Measurements from ENCODE around the gene GNA14. TPM values are rescaled to one million over a fixed set of nuclear protein-coding genes. Genes with fewer than 3 reads are reported as not detected.

Gene GNA14
- total RNA-seq, 5 donors from 2014 or later (not counting 1 experiment from before 2014, with no cell fraction given): not detected

DNA sequence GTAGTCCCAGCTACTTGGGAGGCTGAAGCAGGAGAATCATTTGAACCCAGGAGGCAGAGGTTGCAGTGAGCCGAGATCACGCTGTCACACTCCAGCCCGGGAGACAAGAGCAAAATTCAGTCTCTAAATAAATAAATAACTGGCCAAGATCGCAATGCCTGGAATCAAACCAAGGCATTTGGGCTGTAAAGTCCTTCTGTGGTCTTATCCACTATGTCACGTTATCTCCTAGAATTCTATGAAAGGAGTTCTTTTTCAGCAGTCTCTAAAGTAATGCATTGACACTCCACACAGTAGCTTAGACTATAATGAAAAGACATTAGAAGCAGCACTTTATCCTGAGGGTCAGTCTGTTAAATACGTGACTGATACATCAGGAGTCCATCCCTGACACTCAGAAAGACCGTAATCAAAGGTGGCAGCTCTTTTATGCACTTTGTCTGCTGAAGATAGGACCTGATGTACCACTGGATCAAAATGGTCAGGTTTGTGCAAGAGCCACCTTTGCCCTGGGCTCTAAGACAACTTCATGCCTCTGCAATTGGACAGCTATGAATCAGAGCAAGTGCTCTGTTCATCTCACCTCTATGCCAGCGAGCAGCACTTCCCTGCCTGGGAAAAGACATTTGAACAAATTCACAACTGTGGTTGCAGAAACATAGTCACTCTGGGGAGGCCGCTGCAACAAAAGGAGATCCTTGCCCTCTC lies 31.7 kb upstream of the GNA14 start:
- CTCF ChIA-PET: no interaction called here
- DNase-seq (no peak), ATAC-seq (replicated peaks in 1 of 4) (no peak)
- H3K4me3 ChIP-seq (ENCODE audit: control insufficient read depth in 1 of 2, extremely low read depth in 1 of 2, low read length in 1 of 2): no peak overlapping the region
- H3K27me3 Mint-ChIP-seq: no peaks in the 10 kb centered on the region
- no peak overlapping the region for H3K27ac ChIP-seq (ENCODE audit: low read length)
- H3K27me3 ChIP-seq (replicated peaks in 1 of 2; ENCODE audit: control insufficient read depth in 2 of 2, extremely low read depth in 1 of 2, insufficient read depth in 2 of 2, low read length in 1 of 2): no peaks in the 10 kb centered on the region
- no peak overlapping the region for H3K27ac Mint-ChIP-seq
- H3K9me3 ChIP-seq: no peaks in the 10 kb centered on the region
- POLR2A ChIA-PET: no interaction called here
- H3K4me1 Mint-ChIP-seq: no peaks in the 10 kb centered on the region
- no peaks in the 10 kb centered on the region for H3K9me3 Mint-ChIP-seq
- H3K4me1 ChIP-seq (ENCODE audit: control insufficient read depth in 1 of 2, extremely low read depth in 1 of 2, insufficient read depth in 2 of 2, low read length in 2 of 2): no peaks in the 10 kb centered on the region
- no peaks in the 10 kb centered on the region for H3K36me3 ChIP-seq (ENCODE audit: control insufficient read depth in 2 of 2, extremely low read depth in 1 of 2, insufficient read depth in 1 of 2, low read length in 1 of 2)
- H3K4me3 Mint-ChIP-seq: no peak overlapping the region
- no peaks in the 10 kb centered on the region for H3K36me3 Mint-ChIP-seq
- WGBS (ENCODE audit: insufficient coverage): 88% methylated on average over 8 of the region's 9 CpGs

DNA sequence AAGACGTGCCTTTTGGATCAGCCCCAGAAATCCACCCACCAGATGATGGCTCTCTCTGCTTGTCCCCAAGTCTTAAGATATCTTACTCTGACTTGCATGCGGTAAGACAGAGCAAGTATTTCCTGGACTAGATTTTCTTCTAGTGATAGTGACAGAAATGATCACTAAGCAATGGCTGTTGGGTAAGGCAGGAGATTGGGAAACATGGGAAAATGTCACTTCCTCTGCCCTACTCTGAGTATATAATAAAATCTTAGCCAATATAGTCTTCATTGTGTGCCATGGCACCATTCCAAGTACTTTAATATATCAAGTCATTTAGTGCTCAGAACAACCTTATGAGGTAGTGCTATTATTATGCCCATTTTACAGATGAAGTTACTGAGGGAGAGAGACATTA lies 31.0 kb upstream of the GNA14 start:
- WGBS (ENCODE audit: insufficient coverage): no CpG with 5 or more reads among the region's 2 CpGs
- H3K9me3 Mint-ChIP-seq: no peaks in the 10 kb centered on the region
- no peak overlapping the region for H3K27ac ChIP-seq (ENCODE audit: low read length)
- DNase-seq (no peak), ATAC-seq (replicated peaks in 1 of 4) (no peak)
- no peaks in the 10 kb centered on the region for H3K36me3 ChIP-seq (ENCODE audit: control insufficient read depth in 2 of 2, extremely low read depth in 1 of 2, insufficient read depth in 1 of 2, low read length in 1 of 2)
- POLR2A ChIA-PET: no interaction called here
- no peaks in the 10 kb centered on the region for H3K27me3 ChIP-seq (replicated peaks in 1 of 2; ENCODE audit: control insufficient read depth in 2 of 2, extremely low read depth in 1 of 2, insufficient read depth in 2 of 2, low read length in 1 of 2)
- H3K27ac Mint-ChIP-seq: no peak overlapping the region
- H3K4me3 Mint-ChIP-seq: no peak overlapping the region
- no peaks in the 10 kb centered on the region for H3K36me3 Mint-ChIP-seq
- no peaks in the 10 kb centered on the region for H3K27me3 Mint-ChIP-seq
- no peaks in the 10 kb centered on the region for H3K4me1 Mint-ChIP-seq
- H3K4me3 ChIP-seq (ENCODE audit: control insufficient read depth in 1 of 2, extremely low read depth in 1 of 2, low read length in 1 of 2): no peak overlapping the region
- no peaks in the 10 kb centered on the region for H3K9me3 ChIP-seq
- CTCF ChIA-PET: no interaction called here
- no peaks in the 10 kb centered on the region for H3K4me1 ChIP-seq (ENCODE audit: control insufficient read depth in 1 of 2, extremely low read depth in 1 of 2, insufficient read depth in 2 of 2, low read length in 2 of 2)

DNA sequence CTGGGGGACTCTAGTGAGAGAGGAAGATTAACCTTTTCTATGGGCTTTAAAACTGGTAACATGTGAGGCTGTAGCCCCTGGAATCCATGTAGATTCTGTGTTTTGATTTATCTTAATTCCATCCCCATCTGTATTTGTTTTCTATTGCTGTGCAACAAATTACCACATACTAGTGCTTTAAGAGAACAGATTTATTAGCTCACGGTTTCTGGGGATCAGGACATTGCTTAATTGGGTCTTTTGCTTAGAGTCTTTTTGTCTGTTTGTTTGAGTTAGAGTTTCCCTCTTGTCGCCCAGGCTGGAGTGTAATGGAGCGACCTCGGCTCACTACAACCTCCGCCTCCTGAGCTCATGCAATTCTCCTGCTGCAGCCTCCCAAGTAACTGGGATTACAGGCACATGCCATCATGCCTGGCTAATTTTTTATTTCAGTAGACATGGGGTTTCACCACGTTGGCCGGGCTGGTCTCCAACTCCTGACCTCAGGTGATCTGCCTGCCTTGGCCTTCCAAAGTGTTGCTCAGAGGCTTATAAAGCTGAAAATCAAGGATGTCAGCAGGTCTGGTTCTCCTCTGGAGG lies 29.9 kb upstream of the GNA14 start:
- CTCF ChIA-PET: no interaction called here
- WGBS (ENCODE audit: insufficient coverage): 84% methylated on average over 3 of the region's 7 CpGs
- H3K4me3 ChIP-seq (ENCODE audit: control insufficient read depth in 1 of 2, extremely low read depth in 1 of 2, low read length in 1 of 2): no peak overlapping the region
- H3K27ac Mint-ChIP-seq: no peak overlapping the region
- H3K4me1 ChIP-seq (ENCODE audit: control insufficient read depth in 1 of 2, extremely low read depth in 1 of 2, insufficient read depth in 2 of 2, low read length in 2 of 2): no peaks in the 10 kb centered on the region
- H3K36me3 ChIP-seq (ENCODE audit: control insufficient read depth in 2 of 2, extremely low read depth in 1 of 2, insufficient read depth in 1 of 2, low read length in 1 of 2): no peaks in the 10 kb centered on the region
- no peak overlapping the region for H3K27ac ChIP-seq (ENCODE audit: low read length)
- no peaks in the 10 kb centered on the region for H3K9me3 ChIP-seq
- H3K9me3 Mint-ChIP-seq: no peaks in the 10 kb centered on the region
- POLR2A ChIA-PET: no interaction called here
- H3K27me3 Mint-ChIP-seq: no peaks in the 10 kb centered on the region
- DNase-seq (no peak), ATAC-seq (replicated peaks in 1 of 4) (no peak)
- H3K4me3 Mint-ChIP-seq: no peak overlapping the region
- no peaks in the 10 kb centered on the region for H3K27me3 ChIP-seq (replicated peaks in 1 of 2; ENCODE audit: control insufficient read depth in 2 of 2, extremely low read depth in 1 of 2, insufficient read depth in 2 of 2, low read length in 1 of 2)
- no peaks in the 10 kb centered on the region for H3K36me3 Mint-ChIP-seq
- no peaks in the 10 kb centered on the region for H3K4me1 Mint-ChIP-seq

DNA sequence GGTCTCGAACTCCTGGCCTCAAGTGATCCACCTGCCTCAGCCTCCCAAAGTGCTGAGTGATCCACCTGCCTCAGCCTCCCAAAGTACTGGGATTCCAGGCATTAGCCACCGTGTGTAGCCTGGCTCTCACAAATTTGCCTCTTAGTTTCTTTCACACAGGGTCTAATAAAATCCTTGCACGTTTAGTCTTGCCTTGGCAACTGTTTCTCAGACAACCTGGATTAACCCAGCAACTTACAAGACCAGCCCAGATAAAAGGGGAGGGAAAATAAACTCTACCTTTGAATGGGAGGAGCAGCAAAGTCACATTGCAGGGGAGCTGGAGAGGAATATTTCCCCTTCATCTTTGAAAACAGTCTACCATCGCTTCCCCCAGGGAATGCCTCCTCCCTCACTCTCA lies 29.3 kb upstream of the GNA14 start:
- WGBS (ENCODE audit: insufficient coverage): 83% methylated on average over 1 of the region's 4 CpGs
- Mint-ChIP-seq H3K4me3 (no peak overlapping the region), H3K27ac (no peak overlapping the region), H3K27me3 (no peaks in the 10 kb centered on the region), H3K36me3 (no peaks in the 10 kb centered on the region), H3K9me3 (no peaks in the 10 kb centered on the region), H3K4me1 (no peaks in the 10 kb centered on the region)
- ChIA-PET POLR2A (no interaction called here), CTCF (no interaction called here)
- no peaks in the 10 kb centered on the region for H3K9me3 ChIP-seq
- no peaks in the 10 kb centered on the region for H3K27me3 ChIP-seq (replicated peaks in 1 of 2; ENCODE audit: control insufficient read depth in 2 of 2, extremely low read depth in 1 of 2, insufficient read depth in 2 of 2, low read length in 1 of 2)
- no peak overlapping the region for H3K27ac ChIP-seq (ENCODE audit: low read length)
- ATAC-seq (replicated peaks in 1 of 4): no peak
- DNase-seq: no peak
- no peaks in the 10 kb centered on the region for H3K36me3 ChIP-seq (ENCODE audit: control insufficient read depth in 2 of 2, extremely low read depth in 1 of 2, insufficient read depth in 1 of 2, low read length in 1 of 2)
- no peak overlapping the region for H3K4me3 ChIP-seq (ENCODE audit: control insufficient read depth in 1 of 2, extremely low read depth in 1 of 2, low read length in 1 of 2)
- no peaks in the 10 kb centered on the region for H3K4me1 ChIP-seq (ENCODE audit: control insufficient read depth in 1 of 2, extremely low read depth in 1 of 2, insufficient read depth in 2 of 2, low read length in 2 of 2)

DNA sequence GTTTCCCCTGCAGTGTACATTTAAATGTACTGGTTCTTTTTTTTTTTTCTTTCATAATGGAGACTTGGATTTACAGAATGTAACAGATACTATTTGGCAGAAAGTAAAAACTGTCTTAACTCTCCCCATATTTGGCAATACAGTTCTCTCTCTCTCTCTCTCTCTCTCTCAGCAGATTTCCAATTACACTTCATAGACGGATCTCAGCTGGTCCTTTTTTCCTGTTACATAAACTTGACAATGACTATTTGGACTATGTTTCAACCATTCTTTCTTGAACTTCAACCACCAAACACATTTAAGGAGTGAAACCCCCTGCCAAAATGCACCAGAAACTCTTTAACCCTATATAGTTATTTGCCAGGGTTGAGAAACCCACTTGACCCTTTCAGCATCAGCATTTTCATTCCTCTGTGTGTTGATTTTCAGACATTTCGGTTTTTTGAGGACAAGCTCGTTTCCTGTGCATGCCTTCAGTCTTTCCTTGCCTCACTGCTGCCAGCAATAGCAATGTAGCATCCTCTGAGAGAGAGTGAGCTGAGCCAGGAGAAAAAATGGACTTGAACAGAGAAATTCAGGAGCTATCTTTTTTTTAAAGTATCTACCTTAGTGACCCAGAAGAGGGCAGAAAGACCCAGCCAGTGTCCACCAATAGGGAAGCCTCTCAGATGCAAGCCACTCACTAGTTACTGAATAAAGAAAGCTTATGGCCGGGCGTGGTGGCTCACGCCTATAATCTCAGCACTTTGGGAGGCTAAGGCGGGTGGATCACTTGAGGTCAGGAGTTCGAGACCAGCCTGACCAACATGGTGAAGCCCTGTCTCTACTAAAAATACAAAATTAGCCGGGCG lies 26.0 kb upstream of the GNA14 start:
- no peaks in the 10 kb centered on the region for H3K9me3 Mint-ChIP-seq
- no peaks in the 10 kb centered on the region for H3K4me1 Mint-ChIP-seq
- Histone ChIP-seq H3K4me3 (ENCODE audit: control insufficient read depth in 1 of 2, extremely low read depth in 1 of 2, low read length in 1 of 2) (no peak overlapping the region), H3K9me3 (no peaks in the 10 kb centered on the region), H3K36me3 (ENCODE audit: control insufficient read depth in 2 of 2, extremely low read depth in 1 of 2, insufficient read depth in 1 of 2, low read length in 1 of 2) (no peaks in the 10 kb centered on the region), H3K27me3 (replicated peaks in 1 of 2; ENCODE audit: control insufficient read depth in 2 of 2, extremely low read depth in 1 of 2, insufficient read depth in 2 of 2, low read length in 1 of 2) (no peaks in the 10 kb centered on the region), H3K27ac (ENCODE audit: low read length) (no peak overlapping the region), H3K4me1 (ENCODE audit: control insufficient read depth in 1 of 2, extremely low read depth in 1 of 2, insufficient read depth in 2 of 2, low read length in 2 of 2) (no peaks in the 10 kb centered on the region)
- H3K27me3 Mint-ChIP-seq: no peaks in the 10 kb centered on the region
- ATAC-seq (replicated peaks in 1 of 4) (no peak), DNase-seq (no peak)
- POLR2A ChIA-PET: no interaction called here
- no CpG with 5 or more reads among the region's 10 CpGs for WGBS (ENCODE audit: insufficient coverage)
- H3K4me3 Mint-ChIP-seq: no peak overlapping the region
- CTCF ChIA-PET: no interaction called here
- no peak overlapping the region for H3K27ac Mint-ChIP-seq
- no peaks in the 10 kb centered on the region for H3K36me3 Mint-ChIP-seq

DNA sequence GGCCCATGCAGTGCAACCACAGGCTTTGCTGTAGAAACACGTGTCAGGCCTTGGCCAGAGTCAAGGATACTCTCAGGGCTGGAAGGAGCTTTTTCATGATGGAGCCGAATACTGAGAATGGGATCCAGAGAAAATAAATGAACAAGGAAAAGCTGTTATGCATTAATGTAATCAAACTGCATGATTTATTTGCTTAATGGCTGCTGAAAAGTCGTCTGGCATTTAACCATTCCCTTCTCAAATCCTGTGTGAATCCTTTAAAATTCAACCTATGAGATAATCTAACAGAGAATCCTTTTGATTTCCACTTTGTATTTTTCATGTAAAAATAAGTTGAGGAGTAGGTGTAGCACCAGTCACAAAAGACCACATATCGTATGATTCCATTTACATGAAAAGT lies 24.1 kb upstream of the GNA14 start:
- no peak overlapping the region for H3K27ac ChIP-seq (ENCODE audit: low read length)
- H3K36me3 Mint-ChIP-seq: no peaks in the 10 kb centered on the region
- H3K27me3 Mint-ChIP-seq: peaks cover 0 to 4% of the 10 kb centered on the region in 2 donors
- CTCF ChIA-PET: no interaction called here
- ATAC-seq (replicated peaks in 1 of 4) (no peak), DNase-seq (no peak)
- H3K9me3 ChIP-seq: no peaks in the 10 kb centered on the region
- H3K27me3 ChIP-seq (replicated peaks in 1 of 2; ENCODE audit: control insufficient read depth in 2 of 2, extremely low read depth in 1 of 2, insufficient read depth in 2 of 2, low read length in 1 of 2): no peaks in the 10 kb centered on the region
- no peaks in the 10 kb centered on the region for H3K4me1 ChIP-seq (ENCODE audit: control insufficient read depth in 1 of 2, extremely low read depth in 1 of 2, insufficient read depth in 2 of 2, low read length in 2 of 2)
- no peaks in the 10 kb centered on the region for H3K36me3 ChIP-seq (ENCODE audit: control insufficient read depth in 2 of 2, extremely low read depth in 1 of 2, insufficient read depth in 1 of 2, low read length in 1 of 2)
- no peaks in the 10 kb centered on the region for H3K4me1 Mint-ChIP-seq
- H3K4me3 ChIP-seq (ENCODE audit: control insufficient read depth in 1 of 2, extremely low read depth in 1 of 2, low read length in 1 of 2): no peak overlapping the region
- no peak overlapping the region for H3K27ac Mint-ChIP-seq
- no peak overlapping the region for H3K4me3 Mint-ChIP-seq
- 78% methylated on average over 1 of the region's 4 CpGs for WGBS (ENCODE audit: insufficient coverage)
- POLR2A ChIA-PET: no interaction called here
- no peaks in the 10 kb centered on the region for H3K9me3 Mint-ChIP-seq
